Trophoblast cell (in vitro differentiated cells and primary cell): ENCODE data around the gene CTXN2.

ENCODE experiments used
- DNase-seq, 2 donors: peaks; one replicate each; pipeline ENCODE4 v3.0.0-alpha.2; 2016
- H2AFZ ChIP-seq: 2 replicates; pipeline ENCODE4 v1.6.1; 2013; ENCODE audit warnings: low read length, moderate library complexity, mild to moderate bottlenecking; ENCODE audit not compliant: insufficient read depth, poor library complexity
- H2AK5ac ChIP-seq: 2 replicates; pipeline ENCODE4 v1.6.1; 2013; ENCODE audit warnings: mild to moderate bottlenecking, low read length
- H2BK120ac ChIP-seq: 2 replicates; pipeline ENCODE4 v1.6.1; 2013; ENCODE audit warnings: low read length, mild to moderate bottlenecking, moderate library complexity; ENCODE audit not compliant: insufficient read depth, poor library complexity
- H2BK12ac ChIP-seq: 2 replicates; pipeline ENCODE4 v1.6.1; 2013; ENCODE audit warnings: mild to moderate bottlenecking, low read length, moderate library complexity
- H2BK5ac ChIP-seq: 2 replicates; pipeline ENCODE4 v1.6.1; 2013; ENCODE audit warnings: low read length, low read depth, moderate library complexity, mild to moderate bottlenecking; ENCODE audit not compliant: poor library complexity
- H3K14ac ChIP-seq: 2 replicates; pipeline ENCODE4 v1.6.1; 2013; ENCODE audit warnings: mild to moderate bottlenecking, low read length
- H3K18ac ChIP-seq: 2 replicates; pipeline ENCODE4 v1.6.1; 2013; ENCODE audit warnings: mild to moderate bottlenecking, low read length
- H3K23ac ChIP-seq: 2 replicates; pipeline ENCODE4 v1.6.1; 2013; ENCODE audit warnings: low read length
- H3K27ac ChIP-seq: 2 replicates; pipeline ENCODE4 v1.5.1; 2013; ENCODE audit warnings: low read depth, mild to moderate bottlenecking, inconsistent platforms, low read length, moderate library complexity
- H3K27me3 ChIP-seq: 2 replicates; pipeline ENCODE4 v1.6.1; 2013; ENCODE audit warnings: inconsistent platforms, mild to moderate bottlenecking, low read length, moderate library complexity; ENCODE audit not compliant: insufficient read depth
- H3K36me3 ChIP-seq, 2 experiments: 1 replicate in 1 of 2; 2 replicates in 1 of 2; pipeline ENCODE4 v1.6.1; 2013; ENCODE audit warnings: low read length in 2 of 2, mild to moderate bottlenecking in 2 of 2, moderate library complexity in 1 of 2; ENCODE audit not compliant: insufficient read depth in 2 of 2, control insufficient read depth in 1 of 2
- H3K4ac ChIP-seq: 2 replicates; pipeline ENCODE4 v1.6.1; 2013; ENCODE audit warnings: low read depth, mild to moderate bottlenecking, low read length, moderate library complexity
- H3K4me1 ChIP-seq, 2 experiments: 1 replicate in 1 of 2; 2 replicates in 1 of 2; pipeline ENCODE4 v1.6.1; 2013; ENCODE audit warnings: low read length in 2 of 2, mild to moderate bottlenecking in 2 of 2, moderate library complexity in 1 of 2; ENCODE audit not compliant: insufficient read depth in 2 of 2, control insufficient read depth in 1 of 2
- H3K4me2 ChIP-seq: 2 replicates; pipeline ENCODE4 v1.6.1; 2013; ENCODE audit warnings: inconsistent platforms, mild to moderate bottlenecking, low read length, moderate library complexity
- H3K4me3 ChIP-seq: 2 replicates; pipeline ENCODE4 v1.5.1; 2013; ENCODE audit warnings: mild to moderate bottlenecking, low read depth, low read length, inconsistent platforms
- H3K79me1 ChIP-seq: one replicate; pipeline ENCODE4 v1.6.1; 2013; ENCODE audit warnings: low read length
- H3K79me2 ChIP-seq: 2 replicates; pipeline ENCODE4 v1.6.1; 2013; ENCODE audit warnings: low read length, mild to moderate bottlenecking; ENCODE audit not compliant: control insufficient read depth, insufficient read depth, poor library complexity
- H3K9ac ChIP-seq: 2 replicates; pipeline ENCODE4 v1.6.1; 2013; ENCODE audit warnings: mild to moderate bottlenecking, low read length
- H3K9me3 ChIP-seq: 2 replicates; pipeline ENCODE4 v1.6.1; 2013; ENCODE audit warnings: low read depth, mild to moderate bottlenecking, control low read depth, inconsistent platforms, low read length; ENCODE audit not compliant: insufficient read depth
- H4K12ac ChIP-seq: 2 replicates; pipeline ENCODE4 v1.6.1; 2013; ENCODE audit warnings: low read depth, mild to moderate bottlenecking, low read length, moderate library complexity
- H4K8ac ChIP-seq: 2 replicates; pipeline ENCODE4 v1.6.1; 2013; ENCODE audit warnings: low read depth, mild to moderate bottlenecking, low read length, moderate library complexity
- H4K91ac ChIP-seq: one replicate; pipeline ENCODE4 v1.6.1; 2013; ENCODE audit warnings: low read depth, mild to moderate bottlenecking, low read length, moderate library complexity
- WGBS: extraction: QIAGEN DNeasy Blood & Tissue Kit; methylation state at CpG from one replicate; pipeline ENCODE4 v1.1.7; 2013; ENCODE audit warnings: missing lambda C conversion rate; ENCODE audit not compliant: insufficient read length, insufficient coverage; ENCODE audit errors: extremely low coverage; 5-methylcytosine and 5-hydroxymethylcytosine counted together

CTXN2 gene

DNA sequence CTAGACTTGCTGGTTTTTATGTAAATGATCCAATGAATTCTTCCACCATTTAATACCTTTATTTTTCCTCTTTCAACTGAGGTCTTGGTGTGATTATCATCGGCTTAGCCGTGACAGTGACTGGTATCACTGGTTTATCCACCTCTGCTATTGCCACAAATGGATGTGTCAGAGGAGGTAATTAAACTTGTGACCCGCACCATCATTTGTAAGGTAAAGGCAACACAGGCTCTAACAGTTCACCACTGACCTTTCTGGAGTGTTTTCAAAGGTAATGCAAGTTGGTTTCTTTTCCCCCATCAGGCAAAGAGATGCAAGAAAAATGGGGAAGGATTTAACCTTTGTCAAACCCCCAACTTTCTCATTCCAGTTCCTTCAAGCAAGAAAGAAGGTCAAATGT is 34.3 kb downstream of the CTXN2 start:
- Histone ChIP-seq H3K23ac (no peak overlapping the region), H3K4ac (no peak overlapping the region), H3K79me1 (no peaks in the 10 kb centered on the region), H3K27me3 (no peaks in the 10 kb centered on the region), H3K14ac (no peak overlapping the region), H3K4me2 (no peak overlapping the region), H3K9ac (no peak overlapping the region), H3K79me2 (no peaks in the 10 kb centered on the region), H2BK12ac (no peak overlapping the region), H3K4me3 (no peak overlapping the region), H3K4me1 (no peaks in the 10 kb centered on the region), H3K18ac (no peak overlapping the region), H3K36me3 (no peaks in the 10 kb centered on the region), H2BK120ac (no peak overlapping the region), H2BK5ac (no peak overlapping the region), H4K8ac (no peak overlapping the region), H3K27ac (no peak overlapping the region), H4K91ac (no peak overlapping the region), H2AFZ (no peak overlapping the region), H4K12ac (no peak overlapping the region), H3K9me3 (no peaks in the 10 kb centered on the region), H2AK5ac (no peak overlapping the region)
- DNase-seq, result peak; percentile 19 to 61
- WGBS, result no CpG with 5 or more reads among the region's 3 CpGs

DNA sequence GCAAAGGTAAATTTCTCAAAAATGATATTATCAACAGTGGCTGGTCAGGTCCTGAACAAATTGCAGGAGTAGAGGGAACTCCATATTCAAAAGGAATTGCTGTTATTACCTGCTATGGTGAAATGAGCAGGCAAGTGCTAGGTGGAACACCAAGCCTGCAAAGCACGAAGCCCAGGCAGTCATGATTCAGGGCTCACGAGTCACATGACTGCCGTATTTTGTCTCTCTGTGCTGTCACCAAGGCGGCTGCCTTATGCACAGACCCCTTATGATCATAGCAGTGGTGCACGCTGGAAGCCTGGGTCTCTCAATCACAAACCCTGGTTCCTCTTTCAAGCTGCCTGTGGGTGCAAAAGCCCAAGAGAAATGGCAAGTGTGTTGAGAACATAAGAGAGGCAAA is 39.0 kb downstream of the CTXN2 start:
- no peak overlapping the region for H2BK5ac ChIP-seq
- H3K27ac ChIP-seq, result no peak overlapping the region
- no peak overlapping the region for H2AK5ac ChIP-seq
- no peak overlapping the region for H3K4ac ChIP-seq
- no peak overlapping the region for H3K4me3 ChIP-seq
- no peaks in the 10 kb centered on the region for H3K27me3 ChIP-seq
- H3K79me1 ChIP-seq, result no peaks in the 10 kb centered on the region
- no peak overlapping the region for H3K18ac ChIP-seq
- no peak overlapping the region for H4K12ac ChIP-seq
- no peak overlapping the region for H3K23ac ChIP-seq
- no peaks in the 10 kb centered on the region for H3K36me3 ChIP-seq
- no peaks in the 10 kb centered on the region for H3K4me1 ChIP-seq
- H3K14ac ChIP-seq, result no peak overlapping the region
- no peak overlapping the region for H2AFZ ChIP-seq
- no peak overlapping the region for H3K4me2 ChIP-seq
- H3K79me2 ChIP-seq, result no peaks in the 10 kb centered on the region
- H4K91ac ChIP-seq, result no peak overlapping the region
- no peak overlapping the region for H4K8ac ChIP-seq
- H3K9ac ChIP-seq, result no peak overlapping the region
- H2BK12ac ChIP-seq, result no peak overlapping the region
- WGBS, result no CpG with 5 or more reads among the region's 5 CpGs
- H3K9me3 ChIP-seq, result no peaks in the 10 kb centered on the region
- no peak overlapping the region for H2BK120ac ChIP-seq
- peak in 1 of 2 donors; percentile 10 for DNase-seq

DNA sequence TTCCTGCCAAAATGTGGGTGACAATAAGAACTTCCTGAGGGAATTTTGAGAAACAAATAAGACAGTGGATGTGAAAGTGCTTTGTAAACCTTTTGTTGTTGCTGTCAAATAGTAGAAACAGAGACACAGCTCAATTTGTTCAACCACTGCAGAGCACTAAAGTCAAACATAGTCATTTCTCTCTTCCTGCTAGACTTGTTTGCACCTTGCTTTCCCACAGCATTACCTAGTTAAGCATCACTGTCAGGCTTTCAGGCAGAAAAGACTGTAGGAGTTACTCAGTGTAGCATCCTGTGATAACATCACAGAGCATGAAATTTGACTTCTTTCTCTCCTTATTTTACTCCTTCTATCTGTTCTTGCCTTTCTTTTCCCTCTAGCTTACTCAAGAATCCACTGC is 41.8 kb downstream of the CTXN2 start:
- no peak overlapping the region for H3K4ac ChIP-seq
- H3K36me3 ChIP-seq, result no peaks in the 10 kb centered on the region
- H3K23ac ChIP-seq, result no peak overlapping the region
- no peak overlapping the region for H2BK5ac ChIP-seq
- no peaks in the 10 kb centered on the region for H3K9me3 ChIP-seq
- H2AK5ac ChIP-seq, result no peak overlapping the region
- DNase-seq, result no peak
- H4K91ac ChIP-seq, result no peak overlapping the region
- no peaks in the 10 kb centered on the region for H3K27me3 ChIP-seq
- no peak overlapping the region for H2BK12ac ChIP-seq
- H3K4me3 ChIP-seq, result no peak overlapping the region
- H4K12ac ChIP-seq, result no peak overlapping the region
- H3K14ac ChIP-seq, result no peak overlapping the region
- no peaks in the 10 kb centered on the region for H3K4me1 ChIP-seq
- no peak overlapping the region for H3K9ac ChIP-seq
- no peak overlapping the region for H2BK120ac ChIP-seq
- H3K79me1 ChIP-seq, result no peaks in the 10 kb centered on the region
- no peak overlapping the region for H3K4me2 ChIP-seq
- no peak overlapping the region for H3K27ac ChIP-seq
- no peak overlapping the region for H3K18ac ChIP-seq
- H3K79me2 ChIP-seq, result no peaks in the 10 kb centered on the region
- H2AFZ ChIP-seq, result no peak overlapping the region
- no peak overlapping the region for H4K8ac ChIP-seq

DNA sequence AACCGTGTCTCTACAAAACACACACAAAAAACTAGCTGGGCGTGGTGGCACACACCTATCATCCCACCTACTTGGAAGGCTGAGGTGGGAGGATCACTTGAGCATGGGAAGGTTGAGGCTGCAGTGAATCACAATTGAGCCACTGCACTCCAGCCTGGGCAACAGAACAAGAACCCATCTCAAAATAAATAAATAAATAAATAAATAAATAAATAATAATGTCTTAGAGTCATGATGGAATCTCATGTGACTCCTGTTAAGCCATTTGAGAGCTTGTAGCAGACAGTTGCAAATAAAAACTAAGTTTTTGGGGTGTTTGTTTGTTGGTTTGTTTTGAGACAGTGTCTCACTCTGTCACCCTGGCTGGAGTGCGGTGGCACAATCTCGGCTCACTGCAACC is 47.9 kb downstream of the CTXN2 start:
- Histone ChIP-seq H3K23ac (no peak overlapping the region), H2AFZ (no peak overlapping the region), H3K27ac (no peak overlapping the region), H4K12ac (no peak overlapping the region), H2BK12ac (no peak overlapping the region), H3K4me1 (no peaks in the 10 kb centered on the region), H3K79me2 (no peaks in the 10 kb centered on the region), H3K4me2 (no peak overlapping the region), H2BK5ac (no peak overlapping the region), H2BK120ac (no peak overlapping the region), H3K4ac (no peak overlapping the region), H3K14ac (no peak overlapping the region), H3K9me3 (no peaks in the 10 kb centered on the region), H3K27me3 (no peaks in the 10 kb centered on the region), H3K79me1 (no peaks in the 10 kb centered on the region), H3K4me3 (no peak overlapping the region), H4K91ac (no peak overlapping the region), H3K18ac (no peak overlapping the region), H3K9ac (no peak overlapping the region), H3K36me3 (no peaks in the 10 kb centered on the region), H2AK5ac (no peak overlapping the region), H4K8ac (no peak overlapping the region)
- no CpG with 5 or more reads among the region's 4 CpGs for WGBS
- DNase-seq, result no peak

DNA sequence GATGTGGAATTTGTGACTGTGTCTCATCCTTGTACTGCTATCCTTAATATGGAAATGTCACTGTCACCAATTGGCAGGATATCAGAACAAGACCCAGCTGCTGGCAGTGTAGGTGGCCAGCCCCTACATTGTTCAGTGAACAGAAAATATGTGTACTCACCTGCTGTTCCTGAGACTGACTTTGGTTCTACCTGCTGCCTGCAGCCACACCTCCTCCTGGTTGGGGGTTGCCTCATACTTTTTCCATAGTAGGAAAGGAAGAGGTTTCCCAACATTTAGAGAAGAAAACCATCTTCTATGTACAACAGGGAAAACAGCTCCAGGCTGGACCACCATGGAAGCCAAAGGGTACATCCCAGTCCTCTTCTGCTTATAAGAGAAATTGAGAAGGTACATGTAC is 50.5 kb downstream of the CTXN2 start:
- Histone ChIP-seq H2BK5ac (no peak overlapping the region), H3K79me1 (no peaks in the 10 kb centered on the region), H3K4ac (no peak overlapping the region), H3K9me3 (no peaks in the 10 kb centered on the region), H3K79me2 (no peaks in the 10 kb centered on the region), H2BK12ac (no peak overlapping the region), H3K4me1 (no peaks in the 10 kb centered on the region), H3K23ac (no peak overlapping the region), H3K36me3 (no peaks in the 10 kb centered on the region), H4K91ac (no peak overlapping the region), H3K4me3 (no peak overlapping the region), H3K27me3 (no peaks in the 10 kb centered on the region), H3K27ac (no peak overlapping the region), H2AK5ac (no peak overlapping the region), H3K18ac (no peak overlapping the region), H4K12ac (no peak overlapping the region), H3K14ac (no peak overlapping the region), H3K4me2 (no peak overlapping the region), H3K9ac (no peak overlapping the region), H2BK120ac (no peak overlapping the region), H4K8ac (no peak overlapping the region), H2AFZ (no peak overlapping the region)
- no peak for DNase-seq
